Hepatic stellate cell (primary cell): ENCODE measurements around the gene CLN6.
A peak's percentile ranks its signal among the peaks of the same experiment; 100 is the strongest.

ENCODE experiments used
- DNase-seq: peaks from one replicate; pipeline ENCODE4 v3.0.0; 2011; ENCODE audit warnings: low spot score

CLN6 gene

DNA sequence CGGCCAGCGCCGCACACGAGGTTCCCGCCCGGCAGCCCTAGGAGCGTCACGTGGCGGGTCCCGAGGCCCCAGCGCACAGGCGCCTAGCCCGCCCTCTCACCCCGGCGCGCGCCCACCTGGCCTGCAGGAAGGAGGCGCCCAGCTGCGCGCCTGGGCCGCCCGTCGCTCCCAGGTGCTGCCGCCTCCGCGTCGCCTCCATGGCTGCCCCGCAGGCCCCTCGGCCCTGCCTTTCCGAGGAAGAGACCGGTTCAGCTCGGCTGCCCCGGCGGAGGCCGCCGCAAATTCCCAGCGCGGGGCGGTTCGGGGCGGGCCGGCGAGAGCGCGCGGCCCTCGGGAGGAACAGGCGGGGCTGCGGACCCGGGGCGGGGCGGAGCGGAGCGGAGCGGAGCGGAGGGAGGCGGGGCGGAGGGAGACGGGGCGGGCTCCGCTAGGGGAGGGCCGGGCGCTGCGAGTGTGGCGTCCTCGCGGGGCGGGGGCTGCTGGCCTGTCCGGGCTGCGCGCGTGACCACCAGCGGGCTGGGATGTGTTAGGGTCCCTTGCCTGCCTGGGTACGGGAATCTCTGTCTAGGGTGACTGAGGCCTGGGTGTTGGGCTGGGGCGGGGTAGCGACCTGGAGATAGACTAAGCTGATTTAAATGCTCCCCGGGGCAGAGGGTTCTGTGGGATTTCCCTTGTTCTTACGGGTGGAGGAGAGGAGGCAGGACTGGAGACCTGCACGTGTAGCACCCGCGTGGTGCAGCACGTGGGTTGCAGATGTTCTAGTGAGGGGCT, at the start of gene CLN6:
Gene CLN6 (minus strand): TSS at position 343 of the 771 bp plus-strand sequence. CDS start 144 bp downstream, at position 199.
- peak; percentile 91 for DNase-seq

DNA sequence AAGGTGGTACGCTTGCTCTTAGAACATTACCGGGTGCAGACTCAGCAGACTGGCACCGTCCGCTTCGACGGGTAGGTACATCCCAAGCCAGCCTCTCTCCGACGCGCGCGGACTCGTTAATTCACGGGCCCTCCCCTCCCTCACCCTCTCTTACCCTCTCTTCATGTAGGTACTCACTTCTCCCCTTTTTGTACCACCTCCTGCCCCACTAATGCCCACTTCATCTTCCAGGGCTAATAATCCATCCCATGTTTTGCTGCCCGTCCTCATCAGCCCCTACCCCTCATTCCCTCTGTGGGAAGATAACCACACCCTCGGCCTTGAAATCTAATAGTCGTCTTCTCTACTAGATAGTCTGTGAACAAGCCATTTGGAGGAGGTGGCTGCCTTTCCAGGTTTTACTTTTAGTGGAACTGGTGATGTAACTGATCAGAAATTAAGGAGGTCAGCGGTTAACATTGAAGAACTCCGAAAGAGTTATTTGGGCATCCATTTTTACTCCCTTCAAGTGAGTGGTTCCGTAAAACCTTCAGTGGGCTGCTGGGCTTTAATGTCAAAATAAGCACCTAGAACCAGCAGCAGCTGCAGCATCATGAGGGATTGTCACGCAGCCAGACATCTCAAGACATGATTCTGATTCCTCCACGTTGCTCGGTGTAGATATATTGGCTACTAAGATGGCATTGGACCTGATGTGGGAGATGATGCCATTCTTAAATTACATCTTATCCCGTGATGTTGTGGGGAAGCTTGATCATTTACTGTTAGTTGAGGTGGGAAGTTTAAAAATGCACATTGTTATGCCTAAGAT, 49.3 kb upstream of the CLN6 start:
- no peak for DNase-seq

DNA sequence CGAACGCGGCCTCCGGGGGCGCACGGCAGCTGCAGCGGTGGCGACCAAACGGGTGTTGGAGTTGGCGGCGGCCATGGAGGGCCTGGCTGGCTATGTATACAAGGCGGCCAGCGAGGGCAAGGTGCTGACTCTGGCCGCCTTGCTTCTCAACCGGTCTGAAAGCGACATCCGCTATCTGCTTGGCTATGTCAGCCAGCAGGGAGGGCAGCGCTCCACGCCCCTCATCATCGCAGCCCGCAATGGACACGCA, 48.7 kb upstream of the CLN6 start:
- no peak for DNase-seq

DNA sequence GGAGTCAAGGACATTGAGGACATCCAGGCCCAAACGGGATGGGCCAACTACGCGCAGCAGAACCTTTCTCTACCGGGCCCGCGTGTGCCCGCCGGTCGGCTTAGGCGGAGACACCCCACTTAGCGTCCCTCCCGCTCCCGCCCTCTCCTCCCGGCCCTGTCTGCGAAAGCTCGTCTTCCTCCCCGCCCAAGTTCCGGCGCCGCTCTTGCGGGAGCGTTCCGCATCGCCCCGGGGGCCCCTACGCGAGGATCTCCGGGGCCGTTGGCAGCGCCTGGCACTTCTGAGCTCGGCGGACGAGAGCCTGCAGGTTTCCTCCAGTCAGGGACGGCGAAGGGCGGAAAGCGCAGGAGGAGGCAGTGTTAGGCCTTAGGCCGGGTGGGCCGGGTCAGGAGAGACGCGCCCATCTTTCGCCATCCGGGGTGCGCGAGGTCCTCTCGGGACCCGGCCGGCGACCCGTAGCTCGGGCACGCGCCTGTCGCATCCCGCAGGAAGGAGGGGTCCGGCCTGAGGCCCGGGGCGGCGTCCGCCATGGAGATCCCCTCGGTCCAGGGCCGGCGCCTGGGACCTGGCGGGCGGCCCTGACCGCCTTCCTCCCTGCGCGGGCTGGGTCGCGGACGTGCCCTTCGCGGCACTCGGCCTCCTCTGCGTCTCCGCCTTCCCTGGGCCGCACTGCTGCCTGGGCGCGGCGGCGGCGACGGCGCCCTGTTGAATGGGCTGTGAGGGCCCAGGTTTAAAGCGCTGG, 48.2 kb upstream of the CLN6 start, which contains the start of gene FEM1B:
Gene FEM1B (plus strand): TSS at position 143 of the 742 bp plus-strand sequence. CDS start 673 bp downstream, outside the sequence.
- DNase-seq = peak; percentile 85

DNA sequence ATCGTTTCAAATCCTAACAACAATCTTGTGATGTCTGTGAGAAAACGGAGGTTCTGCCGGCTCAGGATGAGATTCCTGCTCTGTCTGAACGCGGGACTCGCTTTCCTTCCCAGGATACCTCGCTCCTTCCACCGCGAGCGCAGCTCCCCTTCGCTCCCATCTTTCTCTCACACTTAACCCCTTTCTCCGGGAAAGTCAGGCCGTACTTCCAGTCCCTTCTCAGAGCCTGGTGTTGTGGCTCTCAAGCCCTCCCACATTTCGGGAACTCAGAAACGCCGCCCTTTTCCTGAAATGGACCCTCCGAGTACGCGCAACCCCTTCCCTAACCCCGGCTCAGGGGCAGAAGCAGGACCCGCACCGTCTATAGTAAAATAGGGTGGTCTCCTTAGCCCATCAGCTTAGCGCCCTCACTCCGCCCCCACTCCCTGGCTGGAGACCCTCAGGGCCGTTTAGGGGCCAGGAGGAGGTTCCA, 47.6 kb upstream of the CLN6 start:
- DNase-seq = no peak

DNA sequence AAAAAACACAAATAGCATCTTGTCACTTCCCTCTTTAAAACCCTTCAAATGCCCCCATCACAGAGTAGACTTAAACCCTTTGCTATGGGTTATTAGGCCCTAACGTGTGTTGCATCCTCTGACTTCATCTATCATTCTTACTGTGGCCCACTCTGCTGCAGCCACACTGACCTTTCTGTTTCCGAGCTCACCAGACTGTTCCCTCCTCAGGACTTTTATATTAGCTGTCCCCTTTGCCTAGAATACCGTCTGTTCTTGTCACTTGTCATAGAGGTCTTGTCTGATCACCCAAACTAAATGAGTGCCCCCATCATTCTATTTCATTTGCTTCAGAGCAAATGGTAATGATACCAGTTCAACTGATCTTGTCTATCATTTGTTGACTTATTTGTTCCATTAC, 47.1 kb upstream of the CLN6 start:
- no peak for DNase-seq

DNA sequence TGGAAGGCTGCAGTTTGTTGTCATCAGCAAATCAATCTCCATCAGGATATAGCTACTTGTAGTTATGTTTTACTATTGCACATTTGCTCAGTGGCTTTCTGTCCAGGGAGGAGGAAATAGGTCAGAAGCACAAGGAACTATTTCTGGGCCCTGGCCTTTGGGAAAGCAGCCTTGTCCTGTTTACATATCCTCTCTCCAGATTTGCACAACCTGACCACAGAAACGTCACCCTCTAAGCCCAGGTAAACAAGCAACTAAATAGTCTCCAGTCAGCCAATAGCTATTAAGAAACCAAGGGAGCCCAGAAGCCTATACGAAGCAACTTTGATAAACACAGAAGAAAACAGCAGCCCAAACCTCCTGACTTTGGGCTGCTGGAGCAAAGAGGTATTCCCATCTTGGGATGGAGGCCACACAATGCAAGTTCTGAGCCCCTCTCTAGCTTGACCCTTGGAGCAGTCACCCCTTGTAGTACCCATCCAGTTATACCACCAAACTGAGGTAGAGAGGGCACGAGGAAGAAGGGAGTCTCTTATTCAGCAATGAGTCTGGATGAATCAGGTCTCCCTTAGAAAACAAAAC, 45.7 kb upstream of the CLN6 start:
- no peak for DNase-seq

DNA sequence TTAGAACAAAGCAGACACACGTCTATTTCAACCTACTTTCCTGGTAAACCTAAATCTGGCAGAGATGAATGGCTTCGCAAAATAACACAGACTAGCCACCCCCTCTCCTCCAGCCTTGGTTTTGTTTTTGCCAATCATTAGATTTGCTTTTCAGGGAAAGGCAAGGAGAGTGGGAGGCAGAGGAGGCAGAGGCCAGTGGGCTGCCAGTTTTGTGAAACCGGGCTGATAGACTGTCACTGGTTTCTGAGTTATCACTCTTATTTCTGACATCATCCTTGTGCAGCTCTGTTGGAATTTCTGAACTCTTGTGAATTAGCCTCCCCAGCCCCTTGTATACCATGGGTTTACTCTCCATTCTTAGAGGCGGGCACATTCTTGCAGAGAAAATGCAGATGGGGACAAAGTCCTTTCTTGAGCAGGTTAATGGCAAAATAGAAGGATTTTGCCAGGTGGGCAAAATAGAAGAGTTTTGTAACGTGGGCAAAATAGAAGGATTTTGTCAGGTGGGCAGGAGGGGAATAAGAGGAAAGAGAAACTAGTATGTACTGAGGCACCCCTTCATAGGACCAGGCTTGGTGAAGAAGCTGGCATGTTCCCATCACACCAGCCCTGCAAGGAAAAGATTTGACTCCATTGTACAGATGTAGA, 44.8 kb upstream of the CLN6 start:
- no peak for DNase-seq

DNA sequence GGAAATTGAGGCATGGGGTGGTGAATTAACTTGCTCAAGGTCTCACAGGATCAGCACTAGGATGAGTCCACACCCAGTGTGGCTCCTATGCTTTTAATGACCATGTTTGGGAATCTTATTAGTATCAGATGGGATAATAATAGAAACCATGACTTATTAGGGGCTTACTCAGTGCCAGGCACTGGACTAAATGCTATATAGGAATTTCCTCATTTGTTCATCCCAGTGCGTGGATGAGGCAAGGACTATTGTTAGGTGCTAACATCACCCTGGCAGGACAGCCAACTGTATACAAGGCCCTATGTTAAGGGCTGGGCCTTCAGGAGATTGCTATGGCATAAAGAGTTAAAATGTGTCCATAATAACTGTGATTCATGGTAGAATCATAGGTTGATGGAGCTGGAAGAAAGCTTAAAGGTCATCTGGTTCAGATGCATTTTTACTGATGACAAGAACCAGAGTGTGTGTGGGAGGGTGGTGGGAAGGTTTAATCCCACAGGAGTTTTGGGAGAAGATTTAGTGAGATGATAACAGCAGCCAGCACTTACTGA, 43.3 kb upstream of the CLN6 start:
- peak; percentile 54 for DNase-seq

DNA sequence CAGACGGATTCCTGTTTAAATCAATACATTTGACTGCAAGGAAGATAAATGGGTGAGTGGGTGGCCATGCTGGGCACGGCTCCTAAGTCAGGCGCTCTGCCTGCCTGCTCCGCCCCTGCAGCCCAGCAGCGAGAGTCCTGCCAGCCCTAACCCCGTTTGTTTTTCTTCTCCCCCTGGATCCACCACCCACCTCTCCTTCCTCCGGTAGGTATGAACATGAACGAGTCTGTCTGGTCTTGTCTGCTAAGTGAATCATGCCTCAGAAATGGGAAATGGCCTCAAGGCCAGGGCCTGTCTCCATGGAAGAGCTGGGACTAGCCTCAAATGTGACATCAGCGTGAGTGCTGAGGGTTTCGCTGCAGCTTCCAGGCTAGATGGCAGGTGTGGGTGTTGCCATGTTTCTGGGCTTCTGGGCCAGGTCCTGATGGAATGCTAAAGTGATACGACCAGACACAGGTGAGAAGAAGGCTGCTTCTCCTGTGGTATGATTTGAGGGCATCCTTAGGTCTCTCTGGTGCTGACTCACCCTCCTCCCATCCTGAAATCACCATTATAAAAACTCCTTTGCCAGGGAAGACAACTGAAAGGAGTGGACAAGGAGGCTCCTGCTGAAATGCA, 42.4 kb upstream of the CLN6 start:
- DNase-seq = peak; percentile 67

DNA sequence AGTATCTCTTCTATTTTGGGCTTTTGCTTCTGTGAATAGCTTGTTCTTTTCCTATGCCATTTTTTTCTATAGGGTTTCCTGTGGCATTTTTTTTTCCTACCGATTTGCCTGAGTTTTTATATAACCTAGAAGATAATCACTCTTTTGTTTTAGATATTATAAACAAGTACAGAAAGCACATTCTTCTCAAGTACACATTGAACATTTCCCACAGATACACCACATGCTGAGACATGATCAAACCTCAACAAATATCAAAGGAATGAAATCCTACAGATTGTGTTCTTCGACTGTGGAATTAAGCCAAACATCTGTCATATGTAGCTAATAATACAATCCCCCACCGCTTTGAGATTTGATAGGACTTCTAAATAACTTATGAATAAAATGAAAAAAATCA, 38.9 kb upstream of the CLN6 start:
- no peak for DNase-seq

DNA sequence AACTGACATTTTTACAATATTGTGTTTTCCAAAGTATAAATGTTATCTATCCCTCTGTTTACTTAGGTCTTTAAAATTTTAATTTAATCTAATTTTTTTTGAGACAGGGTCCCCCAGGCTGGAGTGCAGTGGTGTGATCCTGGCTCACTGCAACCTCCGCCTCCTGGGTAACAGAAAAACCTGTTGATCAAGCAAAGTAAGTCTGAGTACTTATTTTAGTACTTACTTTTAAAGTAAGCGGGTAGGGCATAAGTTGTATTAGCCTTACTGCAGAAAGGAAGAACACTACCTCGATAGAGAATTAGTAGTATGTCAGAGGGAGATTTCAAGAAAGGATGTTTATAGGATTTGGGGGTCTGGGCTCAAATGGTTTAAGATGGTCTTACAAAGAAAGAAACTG, 36.1 kb upstream of the CLN6 start:
- DNase-seq = no peak

DNA sequence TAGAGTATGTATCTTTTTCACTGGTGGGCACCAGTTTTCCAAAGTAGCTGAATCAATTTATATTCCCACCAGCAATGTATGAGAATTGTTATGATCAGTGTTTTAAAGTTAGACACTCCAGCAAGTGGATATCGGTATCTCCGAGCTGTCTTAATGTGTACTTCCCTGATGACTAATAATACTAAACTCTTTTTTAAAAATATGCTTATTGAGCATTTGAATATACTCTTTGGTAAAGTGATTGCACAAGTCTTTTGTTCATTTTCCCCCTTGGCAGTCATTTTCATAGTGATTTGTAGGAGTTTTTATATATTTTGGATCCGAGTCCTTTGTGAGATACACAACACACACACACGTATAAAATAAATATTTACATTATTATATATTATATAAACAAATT, 35.6 kb upstream of the CLN6 start:
- no peak for DNase-seq

DNA sequence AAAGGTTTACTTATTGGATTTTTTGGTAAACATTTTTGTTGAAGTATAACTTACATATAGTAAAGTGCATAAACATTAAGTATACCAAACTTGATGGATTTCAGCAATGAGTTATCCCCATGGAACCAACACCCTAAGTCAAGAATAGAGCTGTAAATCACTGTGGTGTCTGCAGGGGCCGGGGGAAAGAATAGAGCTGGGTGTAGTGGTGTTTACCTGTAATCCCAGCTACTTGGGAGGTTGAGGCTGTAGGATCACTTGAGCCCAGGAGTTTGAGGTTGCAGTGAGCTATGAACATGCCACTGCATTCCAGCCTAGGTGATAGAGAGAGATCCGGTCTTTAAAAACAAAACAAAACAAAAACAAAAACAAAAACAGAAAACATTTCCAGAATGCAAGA, 34.8 kb upstream of the CLN6 start:
- DNase-seq = no peak

DNA sequence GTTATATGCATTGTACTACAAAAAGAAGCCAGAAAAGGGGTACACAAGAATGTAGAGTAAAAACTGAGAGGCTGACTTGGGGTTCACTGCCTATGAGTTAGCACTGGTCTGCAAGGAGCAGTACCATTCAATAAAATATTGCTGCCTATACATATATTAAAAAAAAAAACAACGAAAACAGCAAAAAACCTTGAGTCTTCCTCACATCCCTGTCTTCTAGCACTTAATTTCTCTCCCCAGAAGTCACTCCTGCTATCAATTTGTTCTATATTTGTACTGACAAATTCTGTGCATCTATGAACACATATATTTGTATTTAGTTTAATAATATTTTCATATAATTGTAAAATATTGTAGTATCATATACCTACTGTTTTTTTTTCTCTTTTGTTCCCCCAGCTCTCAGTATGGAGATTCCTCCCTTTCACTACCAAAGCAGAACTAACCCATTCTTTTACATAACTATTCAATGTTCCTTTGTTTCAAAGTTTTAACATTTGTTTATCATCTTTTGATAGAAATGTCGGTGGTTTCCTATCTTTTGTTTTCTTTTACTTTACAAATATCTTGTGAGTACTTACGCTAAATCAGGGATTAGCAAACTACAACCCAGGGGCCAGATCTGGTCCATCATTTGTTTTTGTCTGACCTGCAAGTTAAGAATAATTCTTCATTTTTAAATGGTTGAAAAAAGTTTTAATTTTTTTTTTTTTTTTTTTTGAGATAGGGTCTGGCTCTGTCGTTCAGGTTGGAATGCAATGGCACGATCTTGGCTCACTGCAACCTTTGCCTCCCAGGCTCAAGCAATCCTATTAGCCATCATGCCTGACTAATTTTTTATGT, 33.2 kb upstream of the CLN6 start:
- DNase-seq = no peak

DNA sequence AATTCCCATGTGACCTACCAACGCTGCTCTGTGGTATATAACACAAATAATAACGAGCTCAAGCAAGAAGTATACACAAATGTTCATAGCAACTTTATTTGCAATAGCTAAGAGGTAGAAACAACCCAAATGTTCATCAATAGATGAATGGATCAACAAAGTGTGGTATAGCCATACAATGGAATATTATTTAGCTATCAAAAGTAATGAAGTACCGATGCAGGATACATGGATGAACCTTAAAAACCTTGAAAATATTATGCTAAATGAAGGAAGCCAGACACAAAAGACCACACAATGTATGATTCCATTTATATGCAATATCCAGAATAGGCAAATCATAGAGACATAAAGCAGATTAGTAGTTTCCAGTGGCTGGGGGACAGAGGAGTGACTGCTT, 32.5 kb upstream of the CLN6 start:
- DNase-seq = no peak

DNA sequence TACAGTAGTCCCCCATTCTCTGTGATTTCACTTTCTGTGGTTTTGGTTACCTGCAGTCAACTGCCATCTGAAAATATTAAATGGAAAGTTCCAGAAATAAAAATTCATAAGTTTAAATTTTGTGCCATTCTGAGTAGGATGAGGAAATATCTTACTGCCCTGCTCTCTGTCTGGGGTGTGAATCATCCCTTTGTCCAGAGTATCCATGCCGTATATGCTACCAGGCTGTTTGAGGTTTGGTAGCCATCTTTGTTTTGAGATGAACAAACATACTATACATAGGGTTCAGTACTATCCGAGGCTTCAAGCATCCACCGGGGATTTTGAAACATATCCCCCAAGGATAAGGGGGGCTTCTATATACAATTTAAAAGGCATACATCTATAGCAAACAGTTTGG, 31.7 kb upstream of the CLN6 start:
- no peak for DNase-seq

DNA sequence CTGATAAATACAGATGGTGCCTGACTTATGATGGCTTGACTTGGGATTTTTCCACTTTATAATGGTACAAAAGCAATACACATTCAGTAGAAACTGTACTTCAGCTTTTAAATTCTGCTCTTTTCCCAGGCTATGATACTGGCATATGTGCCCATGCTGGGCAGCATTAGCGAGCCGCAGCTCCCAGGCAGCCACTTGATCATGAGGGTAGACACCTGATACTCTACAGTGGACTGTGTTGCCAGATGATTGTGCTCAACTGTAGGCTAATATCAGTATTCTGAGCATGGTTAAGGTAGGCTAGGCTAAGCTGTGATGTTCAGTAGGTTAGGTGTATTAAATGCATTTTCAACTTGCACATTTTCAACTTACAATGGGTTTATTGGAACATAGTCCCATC, 30.4 kb upstream of the CLN6 start:
- no peak for DNase-seq

DNA sequence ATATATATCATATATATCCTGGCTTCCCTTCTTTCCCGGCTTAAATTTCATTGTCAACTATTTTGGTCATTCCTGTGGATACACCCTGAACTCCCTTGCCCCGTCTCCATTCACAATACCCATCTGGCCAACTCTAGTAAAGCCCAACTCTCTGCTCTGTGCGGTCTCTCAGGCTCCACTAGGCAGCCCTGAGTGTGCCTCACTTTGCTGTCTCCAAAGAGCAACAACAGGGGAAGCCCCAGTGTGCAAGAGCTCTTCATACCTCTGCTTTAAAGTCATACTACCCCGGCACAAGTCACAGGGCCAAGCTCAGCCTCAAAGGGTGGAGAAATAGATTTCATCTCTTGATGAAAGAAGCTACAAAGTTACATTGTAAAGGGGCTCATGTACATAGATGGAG, 29.2 kb upstream of the CLN6 start:
- no peak for DNase-seq
